Activated CD8-positive, alpha-beta memory T cell treated with anti-CD3 and anti-CD28 coated beads, Interleukin-2, amount 10 ng/mL, durations not matched to agents 7 days and 5 days (primary cell): ENCODE measurements around the gene TSC22D3. TPM values are rescaled to one million over a fixed set of nuclear protein-coding genes. Genes with fewer than 3 reads are reported as not detected.
A peak's percentile ranks its signal among the peaks of the same experiment; 100 is the strongest.

ENCODE experiments used
- ATAC-seq: fragments of 150-1000 bp; cut with Tn5 transposase; one replicate; pipeline ENCODE4 v1.10.0; 2021; ENCODE audit warnings: moderate library complexity
- CTCF ChIA-PET: fragments of 350-600 bp; sonication (Branson Sonifier 250); formaldehyde crosslinking; loops from one replicate; lab custom pipeline; 2021; ENCODE audit warnings: antibody characterized with exemption; lab: Charles Lee
- DNase-seq: peaks from one replicate; pipeline ENCODE4 v3.0.0-alpha.2; 2020
- H3K27ac Mint-ChIP-seq: one replicate; pipeline ENCODE4 v1.8.0; 2021; ENCODE audit warnings: mild to moderate bottlenecking, mixed read lengths
- H3K27me3 Mint-ChIP-seq: one replicate; pipeline ENCODE4 v1.8.0; 2021; ENCODE audit warnings: mixed read lengths
- H3K36me3 Mint-ChIP-seq: one replicate; pipeline ENCODE4 v1.8.0; 2021; ENCODE audit warnings: mild to moderate bottlenecking, mixed read lengths
- H3K4me1 Mint-ChIP-seq: one replicate; pipeline ENCODE4 v1.8.0; 2021; ENCODE audit warnings: mixed read lengths
- H3K4me3 Mint-ChIP-seq: one replicate; pipeline ENCODE4 v1.8.0; 2021; ENCODE audit warnings: mild to moderate bottlenecking, moderate library complexity, mixed read lengths
- H3K9me3 Mint-ChIP-seq: one replicate; pipeline ENCODE4 v1.8.0; 2022; ENCODE audit warnings: low read depth, mixed read lengths
- total RNA-seq, 2 experiments: library from RNA; stranded (reverse); gene quantifications; one replicate each; pipeline ENCODE4 v1.2.3, GENCODE V29; 2021

Gene TSC22D3
- total RNA-seq, 2 experiments from 2014 or later, result 37.1 to 57.2 TPM

GRCh38 chrX:107721966-107722707 is 53.5 kb downstream of the TSC22D3 start:
- CTCF ChIA-PET, result interaction anchor here (1.3 to 12.5 kb wide), 3 partner anchors 48 to 55 kb away, joined by 3 to 261 read pairs (median 4); partner anchors contain the start of genes NCBP2L and TSC22D3
- H3K4me1 Mint-ChIP-seq, result peaks cover 12% of the 10 kb centered on the region
- H3K27me3 Mint-ChIP-seq, result no peaks in the 10 kb centered on the region
- DNase-seq (no peak), ATAC-seq (no peak)
- H3K36me3 Mint-ChIP-seq, result no peaks in the 10 kb centered on the region
- no peak overlapping the region for H3K4me3 Mint-ChIP-seq
- H3K27ac Mint-ChIP-seq, result no peak overlapping the region
- no peaks in the 10 kb centered on the region for H3K9me3 Mint-ChIP-seq

- Mint-ChIP-seq H3K4me3 (no peak overlapping the region), H3K36me3 (peaks cover 2% of the 10 kb centered on the region), H3K9me3 (no peaks in the 10 kb centered on the region), H3K27me3 (no peaks in the 10 kb centered on the region), H3K27ac (no peak overlapping the region), H3K4me1 (peaks cover 14% of the 10 kb centered on the region)
- CTCF ChIA-PET, result interaction anchor here (1.3 to 12.5 kb wide), 3 partner anchors 48 to 56 kb away, joined by 3 to 261 read pairs (median 4); partner anchors contain the start of genes NCBP2L and TSC22D3
- DNase-seq, result no peak
- no peak for ATAC-seq
Measured at GRCh38 chrX:107721318-107721717, 54.3 kb downstream of the TSC22D3 start.

GRCh38 chrX:107718156-107718621 is 57.4 kb downstream of the TSC22D3 start:
- H3K9me3 Mint-ChIP-seq, result no peaks in the 10 kb centered on the region
- DNase-seq (peak; percentile 81), ATAC-seq (no peak)
- peaks cover 27% of the 10 kb centered on the region for H3K36me3 Mint-ChIP-seq
- H3K4me3 Mint-ChIP-seq, result no peak overlapping the region
- H3K27ac Mint-ChIP-seq, result peak overlapping the region; percentile 52
- H3K27me3 Mint-ChIP-seq, result no peaks in the 10 kb centered on the region
- H3K4me1 Mint-ChIP-seq, result peaks cover 36% of the 10 kb centered on the region
- CTCF ChIA-PET, result interaction anchor here (0.9 to 12.5 kb wide), 10 partner anchors 10 to 90 kb away, joined by 3 to 261 read pairs (median 6); partner anchors contain the start of genes NCBP2L, PRPS1 and TSC22D3

GRCh38 chrX:107716816-107717700 is 58.5 kb downstream of the TSC22D3 start:
- peak; percentile 93 for DNase-seq
- Mint-ChIP-seq H3K4me1 (peaks cover 46% of the 10 kb centered on the region), H3K27ac (peak overlapping the region; percentile 94), H3K27me3 (no peaks in the 10 kb centered on the region), H3K4me3 (peak overlapping the region; percentile 96), H3K9me3 (no peaks in the 10 kb centered on the region), H3K36me3 (peaks cover 28% of the 10 kb centered on the region)
- peak; percentile 72 for ATAC-seq
- CTCF ChIA-PET, result interaction anchor here (0.6 to 12.5 kb wide), 14 partner anchors 9 to 818 kb away, joined by 3 to 261 read pairs (median 5); partner anchors contain the start of genes NCBP2L, PRPS1 and TSC22D3

GRCh38 chrX:107716118-107716684 is 59.4 kb downstream of the TSC22D3 start:
- Mint-ChIP-seq H3K4me3 (peak overlapping the region; percentile 96), H3K36me3 (peaks cover 28% of the 10 kb centered on the region), H3K27me3 (no peaks in the 10 kb centered on the region), H3K4me1 (peaks cover 53% of the 10 kb centered on the region), H3K27ac (peak overlapping the region; percentile 94), H3K9me3 (no peaks in the 10 kb centered on the region)
- CTCF ChIA-PET, result interaction anchor here (0.9 to 12.5 kb wide), 6 partner anchors 15 to 60 kb away, joined by 3 to 261 read pairs (median 7); partner anchors contain the start of genes NCBP2L and TSC22D3
- DNase-seq (no peak), ATAC-seq (peak; percentile 6)

- H3K9me3 Mint-ChIP-seq, result no peaks in the 10 kb centered on the region
Measured at GRCh38 chrX:107715331-107716117, 60.1 kb downstream of the TSC22D3 start.

GRCh38 chrX:107714206-107714891 is 61.2 kb downstream of the TSC22D3 start:
- H3K4me1 Mint-ChIP-seq, result peaks cover 65% of the 10 kb centered on the region
- H3K27me3 Mint-ChIP-seq, result no peaks in the 10 kb centered on the region
- ATAC-seq (no peak), DNase-seq (no peak)
- H3K4me3 Mint-ChIP-seq, result peak overlapping the region; percentile 96
- CTCF ChIA-PET, result interaction anchor here (12.5 kb wide), 1 partner anchor 41 kb away, joined by 261 read pairs; no protein-coding TSS in a partner anchor
- peak overlapping the region; percentile 88 for H3K27ac Mint-ChIP-seq
- no peaks in the 10 kb centered on the region for H3K9me3 Mint-ChIP-seq
- peaks cover 28% of the 10 kb centered on the region for H3K36me3 Mint-ChIP-seq

More at GRCh38 chrX:107715331-107716117, 60.1 kb downstream of the TSC22D3 start:
- ATAC-seq (no peak), DNase-seq (no peak)
- CTCF ChIA-PET, result interaction anchor here (1.4 to 12.5 kb wide), 3 partner anchors 32 to 60 kb away, joined by 4 to 261 read pairs (median 34); partner anchors contain the start of genes NCBP2L and TSC22D3
- peaks cover 60% of the 10 kb centered on the region for H3K4me1 Mint-ChIP-seq
- peaks cover 28% of the 10 kb centered on the region for H3K36me3 Mint-ChIP-seq
- H3K27ac Mint-ChIP-seq, result peak overlapping the region; percentile 88
- H3K27me3 Mint-ChIP-seq, result no peaks in the 10 kb centered on the region
- H3K4me3 Mint-ChIP-seq, result peak overlapping the region; percentile 96

GRCh38 chrX:107713543-107714205 is 61.9 kb downstream of the TSC22D3 start:
- no peak for DNase-seq
- CTCF ChIA-PET, result interaction anchor here (12.5 kb wide), 1 partner anchor 40 kb away, joined by 261 read pairs; no protein-coding TSS in a partner anchor
- H3K4me3 Mint-ChIP-seq, result no peak overlapping the region

GRCh38 chrX:107713203-107713542 is 62.4 kb downstream of the TSC22D3 start:
- DNase-seq, result no peak
- H3K27me3 Mint-ChIP-seq, result no peaks in the 10 kb centered on the region
- H3K9me3 Mint-ChIP-seq, result no peaks in the 10 kb centered on the region
- no peak overlapping the region for H3K4me3 Mint-ChIP-seq
- peak overlapping the region; percentile 28 for H3K27ac Mint-ChIP-seq
- peaks cover 28% of the 10 kb centered on the region for H3K36me3 Mint-ChIP-seq
- peaks cover 62% of the 10 kb centered on the region for H3K4me1 Mint-ChIP-seq
- ATAC-seq, result no peak
- CTCF ChIA-PET, result interaction anchor here (1.2 to 12.5 kb wide), 3 partner anchors 39 to 64 kb away, joined by 3 to 261 read pairs (median 4); partner anchors contain the start of gene NCBP2L

More at GRCh38 chrX:107713543-107714205, 61.9 kb downstream of the TSC22D3 start:
- no peak for ATAC-seq
- Mint-ChIP-seq H3K4me1 (peaks cover 65% of the 10 kb centered on the region), H3K27ac (peak overlapping the region; percentile 28), H3K9me3 (no peaks in the 10 kb centered on the region), H3K27me3 (no peaks in the 10 kb centered on the region), H3K36me3 (peaks cover 28% of the 10 kb centered on the region)

- DNase-seq (no peak), ATAC-seq (no peak)
- Mint-ChIP-seq H3K4me3 (no peak overlapping the region), H3K36me3 (peaks cover 28% of the 10 kb centered on the region), H3K4me1 (peaks cover 57% of the 10 kb centered on the region), H3K27ac (peak overlapping the region; percentile 72), H3K27me3 (no peaks in the 10 kb centered on the region), H3K9me3 (no peaks in the 10 kb centered on the region)
- CTCF ChIA-PET, result interaction anchor here (1.2 to 12.5 kb wide), 5 partner anchors 29 to 65 kb away, joined by 3 to 261 read pairs (median 3); partner anchors contain the start of gene NCBP2L
Measured at GRCh38 chrX:107712231-107713202, 63.1 kb downstream of the TSC22D3 start.
